ENCODE data around the gene PDGFB. TPM values are rescaled to one million over a fixed set of nuclear protein-coding genes. Genes with fewer than 3 reads are reported as not detected.
"Not testable (repeated sequence)": the region's sequence is repeated elsewhere in the genome, so short reads cannot be mapped to it uniquely, and the experiment has no call there.

The PDGFB gene
- total RNA-seq, 1 experiment from 2014 or later, result 0.14 TPM

DNA sequence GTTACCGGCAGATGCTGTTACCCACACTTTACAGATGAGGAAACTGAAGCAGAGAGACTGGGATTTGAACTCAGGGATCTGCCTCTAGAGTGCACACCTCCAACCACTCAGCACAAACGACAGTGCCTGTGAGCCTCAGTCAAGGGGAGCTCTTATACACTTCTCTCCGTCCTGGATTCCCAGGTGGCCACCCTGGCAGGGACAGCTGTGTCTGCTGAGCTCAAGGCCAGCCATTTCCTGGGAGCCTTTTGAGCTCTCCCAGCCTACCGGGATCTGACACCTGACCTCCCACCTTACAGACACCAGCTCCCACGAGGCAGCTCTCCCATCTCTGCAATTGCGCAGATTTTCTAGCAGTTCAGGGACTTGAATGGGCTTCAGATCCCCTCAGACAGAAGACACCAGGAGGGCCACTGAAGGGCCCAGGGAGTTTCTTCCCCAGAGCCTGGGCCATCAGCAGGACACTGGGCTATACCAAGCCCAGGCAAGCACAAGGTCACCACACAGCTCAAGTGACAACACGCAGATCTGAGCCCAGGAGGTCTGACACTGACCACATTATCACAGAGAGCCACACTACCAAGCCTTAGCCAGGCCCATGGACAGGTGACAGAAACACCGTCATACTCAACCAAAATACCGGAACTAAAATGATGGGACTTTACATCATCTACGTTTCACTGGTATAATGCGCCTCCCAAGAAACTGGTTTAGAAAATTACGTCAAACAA lies 17.1 kb downstream of the PDGFB start:
- no peak for DNase-seq (ENCODE audit: low spot score)

DNA sequence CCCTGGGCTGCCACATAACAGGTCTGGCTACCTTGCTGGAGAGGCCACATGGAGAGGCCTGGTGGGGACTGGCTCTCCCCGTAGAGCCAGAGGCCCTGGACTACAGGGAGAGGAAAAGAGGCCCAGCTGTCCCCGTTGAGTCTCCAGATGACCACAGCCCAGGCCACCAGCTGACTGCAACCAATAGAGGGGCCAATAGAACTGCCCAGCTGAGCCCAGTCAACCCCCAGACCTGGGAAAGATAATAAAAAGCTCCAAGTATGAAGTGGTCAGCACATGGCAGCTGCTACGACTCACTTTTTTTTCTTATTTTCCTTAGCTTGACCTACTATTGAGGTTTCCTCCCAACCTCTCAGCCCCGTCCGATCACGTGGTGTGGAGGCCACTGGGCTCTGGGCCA lies 18.4 kb downstream of the PDGFB start:
- no peak for DNase-seq (ENCODE audit: low spot score)

GRCh38 chr22:39225591-39225990 lies 19.2 kb downstream of the PDGFB start:
- no peak for DNase-seq (ENCODE audit: low spot score)

DNA sequence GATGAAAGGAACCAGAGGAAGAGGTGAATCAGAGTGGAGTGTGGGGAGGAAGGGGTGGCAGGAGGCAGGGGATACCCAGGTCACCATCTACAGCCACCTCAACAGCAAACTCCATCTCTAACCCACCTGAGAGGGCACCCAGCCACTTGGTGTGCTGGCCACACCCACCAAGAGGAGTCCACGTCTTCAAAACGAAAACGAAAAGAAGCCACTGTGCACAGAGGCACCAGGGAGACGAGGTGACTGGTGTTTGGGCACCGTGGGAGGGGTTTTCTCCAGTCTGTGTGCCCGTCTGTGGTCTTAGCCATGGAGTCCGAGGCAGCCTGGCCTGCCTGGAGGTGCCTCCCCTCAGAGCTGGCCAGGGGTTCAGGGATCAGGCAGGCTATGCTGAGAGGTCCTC lies 20.2 kb downstream of the PDGFB start:
- DNase-seq (ENCODE audit: low spot score), result no peak

DNA sequence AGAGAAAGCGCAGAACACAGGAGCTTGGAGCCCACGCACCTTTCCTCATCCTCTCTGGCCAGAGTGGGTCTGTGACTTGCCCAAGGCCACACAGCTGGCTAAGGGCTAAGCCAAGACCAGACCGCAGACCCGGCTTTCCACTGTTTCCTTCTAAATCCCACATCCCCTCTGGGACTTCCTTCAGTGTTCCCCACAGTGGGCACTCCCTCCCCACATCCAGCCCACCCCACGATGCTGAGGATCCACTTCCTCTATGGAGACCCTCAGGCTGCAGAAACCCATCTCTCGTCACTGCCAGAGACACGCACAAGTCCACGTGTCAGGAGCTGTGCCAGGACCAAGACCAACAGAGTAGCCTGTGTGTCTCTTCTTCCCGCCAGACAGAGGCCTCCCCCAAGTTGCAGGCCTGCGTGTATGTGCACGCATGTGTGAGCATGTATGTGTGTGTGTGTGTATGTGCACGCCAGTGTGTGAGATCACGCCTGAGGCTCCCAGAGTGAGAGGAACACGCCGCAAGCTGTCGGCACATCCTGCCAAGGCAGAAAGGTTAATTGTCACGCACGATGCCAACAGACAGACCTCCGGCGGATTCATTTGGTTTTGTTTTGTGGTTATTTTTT lies 21.6 kb downstream of the PDGFB start:
- DNase-seq (ENCODE audit: low spot score), result no peak

DNA sequence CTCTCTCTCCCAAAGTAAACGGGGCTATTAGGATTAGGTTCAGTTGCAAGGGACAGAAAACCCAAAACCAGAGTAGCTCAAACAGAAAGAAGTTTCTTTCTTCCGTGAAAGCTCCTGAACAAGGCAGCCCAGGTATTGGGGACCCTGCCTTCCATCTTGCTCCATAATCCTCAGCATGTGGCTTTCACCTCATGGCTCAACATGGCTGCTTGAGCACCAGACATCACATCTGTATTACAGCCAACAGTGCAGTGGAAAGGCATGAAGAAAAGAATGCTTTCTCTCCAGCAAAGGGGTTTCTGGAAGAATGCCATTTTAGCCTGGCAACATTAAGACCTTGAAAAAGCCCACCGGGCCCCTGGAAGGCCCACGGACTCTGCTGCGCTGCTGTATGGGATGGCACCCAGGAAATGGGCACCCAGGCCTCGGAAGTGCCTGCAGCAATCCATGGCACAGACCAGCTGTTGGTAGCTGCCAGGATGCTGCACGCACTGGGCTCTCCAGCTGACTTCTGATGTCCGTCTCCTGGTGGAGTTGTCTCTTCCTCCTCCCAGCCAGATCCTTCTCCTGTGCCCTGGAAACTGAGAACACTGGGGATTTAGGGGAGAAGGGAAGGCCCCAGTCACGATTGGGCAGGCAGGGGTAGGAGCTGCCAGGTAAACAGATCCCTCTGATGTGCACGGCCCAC lies 22.6 kb downstream of the PDGFB start:
- DNase-seq (ENCODE audit: low spot score), result no peak

DNA sequence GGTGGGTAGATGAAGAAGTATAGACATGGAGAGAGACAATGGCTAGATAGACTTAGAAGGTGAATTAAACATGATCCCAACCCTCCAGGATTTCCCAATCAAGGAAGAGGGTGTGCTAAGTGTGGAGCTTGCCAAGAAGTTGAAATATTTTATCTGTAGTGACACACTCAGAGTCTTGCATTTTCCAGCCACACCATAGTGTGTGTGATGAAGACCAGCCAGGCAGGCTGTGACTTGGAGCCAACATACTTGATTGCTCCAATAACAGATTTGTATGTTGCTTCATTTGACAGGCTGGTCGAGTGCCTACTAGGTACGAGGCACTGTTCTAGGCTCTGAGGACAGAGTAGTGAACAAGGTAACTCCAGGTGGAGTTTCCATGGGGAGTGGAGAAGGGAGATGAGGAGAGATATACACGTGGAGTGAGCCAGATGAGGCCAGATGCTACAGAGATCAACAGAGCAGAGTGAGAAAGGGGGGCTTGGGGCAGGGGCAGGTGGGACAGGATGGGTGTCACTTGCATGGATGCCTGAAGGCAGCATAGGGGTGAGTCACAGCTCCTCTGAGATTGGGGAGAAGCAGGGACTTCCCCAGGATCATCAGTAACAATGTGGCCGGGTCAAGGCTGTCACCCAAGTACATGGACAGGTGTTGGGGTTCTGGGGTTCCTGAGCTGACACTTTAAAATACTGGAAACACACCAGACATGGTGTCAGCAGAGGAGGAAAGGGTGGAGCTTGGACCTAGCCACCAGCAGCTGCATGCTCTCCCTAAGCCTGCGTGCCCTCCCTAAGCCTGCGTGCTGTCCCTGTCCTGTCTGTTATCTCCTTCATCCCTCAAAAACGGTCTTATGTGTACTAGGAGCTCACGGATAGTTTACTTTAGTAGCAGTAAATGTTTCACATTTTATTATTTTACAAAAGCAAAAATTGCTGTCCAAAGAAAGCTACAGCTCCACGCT lies 23.6 kb downstream of the PDGFB start:
- DNase-seq (ENCODE audit: low spot score), result no peak

DNA sequence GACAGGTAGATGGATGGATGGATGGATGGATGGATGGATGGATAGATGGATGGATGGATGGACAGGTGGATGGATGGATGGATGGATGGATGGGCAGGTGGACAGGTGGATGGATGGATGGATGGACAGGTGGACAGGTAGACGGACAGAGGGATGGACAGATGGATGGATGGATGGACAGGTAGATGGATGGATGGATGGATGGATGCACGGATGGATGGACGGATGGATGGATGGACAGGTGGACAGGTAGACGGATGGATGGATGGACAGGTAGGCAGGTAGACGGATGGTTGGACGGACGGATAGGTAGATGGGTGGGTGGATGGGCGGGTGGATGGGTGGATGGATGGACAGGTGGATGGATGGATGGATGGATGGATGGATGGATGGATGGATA lies 24.3 kb downstream of the PDGFB start:
- DNase-seq (ENCODE audit: low spot score), result no peak

DNA sequence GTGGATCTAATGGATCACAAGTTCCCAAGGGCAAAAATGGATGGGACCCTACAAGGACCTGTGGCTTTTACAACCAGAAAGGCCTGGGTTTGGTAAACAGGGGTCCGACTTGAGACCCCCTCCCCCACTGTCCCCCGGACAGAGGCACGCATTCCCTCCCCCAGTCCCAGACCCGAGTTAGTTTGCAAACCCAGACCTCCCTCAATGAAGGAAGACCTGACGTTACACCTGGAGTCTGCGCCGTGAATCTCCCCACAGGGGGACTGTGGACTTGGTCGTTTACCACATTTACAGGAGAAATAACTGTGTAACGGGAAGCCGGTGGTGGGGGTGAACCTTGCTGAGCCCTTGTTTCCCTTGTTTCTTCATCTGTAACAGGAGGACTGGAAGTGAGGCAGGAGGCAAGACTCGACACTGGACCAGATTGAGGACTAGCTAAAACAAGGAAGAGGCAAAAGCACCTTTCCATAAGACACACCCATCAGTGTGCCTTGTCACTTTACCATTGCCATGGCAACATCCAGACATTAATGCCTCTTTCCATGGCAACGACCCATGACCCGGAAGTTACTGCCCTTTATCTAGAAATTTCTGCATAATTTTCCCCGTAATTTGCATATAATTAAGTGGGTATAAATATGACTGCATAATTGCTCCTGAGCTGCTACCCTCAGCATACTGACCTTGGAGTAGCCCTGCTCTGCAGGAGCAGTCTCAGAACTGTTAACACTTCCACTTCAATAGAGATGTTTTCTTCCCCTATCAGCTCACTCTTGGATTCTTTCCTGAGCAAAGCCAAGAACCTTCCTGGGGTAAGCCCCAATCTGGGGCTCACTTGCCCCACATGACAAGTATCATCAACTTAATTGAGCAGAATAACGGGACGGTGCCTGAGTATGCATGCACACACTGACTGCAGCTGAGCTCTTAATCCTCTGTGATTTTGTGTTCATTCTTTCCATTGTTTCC lies 25.4 kb downstream of the PDGFB start:
- DNase-seq (ENCODE audit: low spot score), result no peak

DNA sequence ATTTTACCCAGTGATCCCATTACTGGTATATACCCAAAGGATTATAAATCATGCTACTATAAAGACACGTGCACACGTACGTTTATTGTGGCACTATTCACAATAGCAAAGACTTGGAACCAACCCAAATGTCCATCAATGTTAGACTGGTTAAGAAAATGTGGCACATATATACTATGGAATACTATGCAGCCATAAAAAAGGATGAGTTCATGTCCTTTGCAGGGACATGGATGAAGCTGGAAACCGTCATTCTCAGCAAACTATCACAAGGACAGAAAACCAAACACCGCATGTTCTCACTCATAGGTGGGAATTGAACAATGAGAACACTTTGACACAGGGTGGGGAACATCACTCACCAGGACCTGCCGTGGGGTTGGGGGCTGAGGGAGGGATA lies 26.4 kb downstream of the PDGFB start:
- DNase-seq (ENCODE audit: low spot score), result not testable (repeated sequence)

GRCh38 chr22:39216143-39216490 lies 28.7 kb downstream of the PDGFB start:
- no peak for DNase-seq (ENCODE audit: low spot score)

GRCh38 chr22:39215426-39216142 lies 29.2 kb downstream of the PDGFB start:
- DNase-seq (ENCODE audit: low spot score), result no peak

DNA sequence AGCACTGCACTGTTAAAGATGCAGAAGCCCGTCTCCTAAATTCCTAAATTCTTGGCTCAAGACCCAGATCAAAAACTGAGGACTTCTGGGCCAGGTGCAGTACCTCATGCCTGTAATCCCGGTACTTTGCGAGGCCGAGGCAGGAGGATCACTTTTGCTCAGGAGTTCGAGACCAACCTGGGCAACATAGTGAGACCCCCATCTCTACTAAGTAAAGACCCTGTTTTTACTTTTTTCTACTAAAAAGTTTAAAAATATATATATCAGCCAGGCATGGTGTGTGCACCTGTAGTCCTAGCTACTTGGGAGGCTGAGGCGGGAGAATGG lies 29.7 kb downstream of the PDGFB start:
- no peak for DNase-seq (ENCODE audit: low spot score)

GRCh38 chr22:39214383-39215069 lies 30.3 kb downstream of the PDGFB start:
- DNase-seq (ENCODE audit: low spot score), result peak; percentile 27

DNA sequence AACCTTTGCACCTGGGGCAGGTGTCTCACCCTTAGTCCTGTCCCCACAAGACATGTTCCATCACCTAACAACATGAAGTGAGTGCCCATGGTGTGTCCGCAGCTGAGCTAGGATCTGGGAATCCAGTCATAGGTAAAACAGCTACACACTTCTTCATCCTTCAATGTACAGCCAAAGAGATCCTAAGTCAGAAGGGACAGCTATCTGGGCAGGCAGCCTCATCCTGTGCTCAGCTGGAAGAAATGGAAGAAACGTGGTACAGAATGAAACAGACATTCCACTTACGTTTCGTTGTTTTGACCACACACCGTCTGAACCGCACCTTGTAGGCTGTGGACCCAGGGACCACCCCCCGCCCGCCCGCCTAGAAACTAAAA lies 30.8 kb downstream of the PDGFB start:
- no peak for DNase-seq (ENCODE audit: low spot score)

DNA sequence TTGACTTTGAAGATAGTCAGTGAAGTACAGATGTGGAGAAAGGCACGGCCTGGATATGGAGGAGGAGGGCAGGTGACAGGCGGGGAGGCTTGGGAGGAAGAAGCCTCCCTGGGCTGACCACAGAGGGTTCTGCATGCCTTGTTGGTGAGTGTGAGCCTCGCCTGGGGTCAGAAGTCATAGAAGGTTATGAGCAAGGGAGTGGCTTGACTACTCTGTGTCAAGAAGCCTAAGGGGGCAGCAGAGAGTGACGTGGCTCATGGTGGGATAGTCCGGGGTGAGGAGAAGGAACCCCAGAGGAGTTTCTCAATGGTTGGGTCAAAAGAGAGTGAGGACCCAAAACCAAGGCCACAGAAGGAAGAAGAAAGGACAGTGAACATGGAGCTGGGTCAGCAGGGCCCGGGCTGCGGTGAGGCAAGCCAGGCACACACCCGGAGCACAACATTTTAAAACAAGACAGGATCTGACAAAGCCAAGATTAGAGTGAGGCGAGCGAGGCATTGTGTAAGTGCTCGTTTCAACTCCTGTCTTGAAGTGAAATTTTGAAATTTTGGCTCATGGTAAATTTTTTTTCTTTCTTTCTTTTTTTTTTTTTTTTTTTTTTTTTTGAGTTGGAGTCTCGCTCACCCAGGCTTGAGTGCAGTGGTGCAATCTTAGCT lies 31.9 kb downstream of the PDGFB start:
- DNase-seq (ENCODE audit: low spot score), result no peak

GRCh38 chr22:39209756-39210155 lies 35.0 kb downstream of the PDGFB start:
- no peak for DNase-seq (ENCODE audit: low spot score)

DNA sequence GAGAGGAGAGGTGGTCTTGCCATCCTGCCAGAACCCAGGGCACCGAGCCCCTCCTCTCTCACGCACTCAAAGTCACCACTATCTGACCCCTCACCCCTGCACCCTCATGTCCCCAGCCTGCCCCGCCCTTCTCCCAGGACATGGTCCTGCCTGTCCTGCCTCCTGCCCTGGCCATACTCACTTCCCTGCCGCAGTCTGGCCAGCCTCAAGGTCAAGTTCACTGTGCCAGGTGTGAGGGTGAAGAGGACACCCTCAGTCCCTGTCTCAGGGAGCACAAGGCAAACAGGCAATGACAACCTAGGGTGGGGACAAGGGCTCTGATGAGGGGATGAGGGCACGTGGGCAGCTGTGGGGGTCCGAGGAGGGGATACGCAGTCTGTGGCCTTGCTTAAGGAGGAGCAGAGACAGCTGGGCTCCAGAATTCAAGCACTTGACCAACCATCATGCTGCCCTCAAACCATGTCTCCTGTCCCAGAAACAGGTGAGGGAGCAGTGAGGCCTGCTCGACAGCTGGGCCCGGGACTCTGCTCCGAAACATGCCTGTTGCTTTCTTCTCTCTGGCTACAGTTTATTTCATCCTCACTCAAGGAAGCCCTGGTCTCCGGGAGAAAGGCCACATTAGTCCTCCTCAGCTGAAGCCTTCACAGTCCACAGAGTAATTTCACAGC lies 36.6 kb downstream of the PDGFB start:
- DNase-seq (ENCODE audit: low spot score), result no peak

All from H4 (cell line).